ENCODE measurements around the gene NEU2.

Gene NEU2

GRCh38 chr2:233075141-233075965 lies 42.9 kb downstream of the NEU2 start:
- TF ChIP-seq CTCF (IDR thresholded peaks at IDR 0.05; ENCODE audit: insufficient read depth, low read length, poor library complexity, severe bottlenecking): no peak
- H3K4me3 ChIP-seq (replicated peaks; ENCODE audit: low read depth, low read length): peak overlapping the region; percentile 16; the same call in 1 of the 2 replicates
- H3K36me3 ChIP-seq (ENCODE audit: control insufficient read depth, insufficient read depth, low read length): peaks cover 14% of the 10 kb centered on the region
- no peaks in the 10 kb centered on the region for H3K27me3 ChIP-seq (replicated peaks; ENCODE audit: control insufficient read depth, insufficient read depth, low read length)
- no peak for DNase-seq (ENCODE audit: extremely low read depth, insufficient read length)

- peak; percentile 61 for DNase-seq (ENCODE audit: extremely low read depth, insufficient read length)
- TF ChIP-seq CTCF (IDR thresholded peaks at IDR 0.05; ENCODE audit: insufficient read depth, low read length, poor library complexity, severe bottlenecking): no peak
- H3K27me3 ChIP-seq (replicated peaks; ENCODE audit: control insufficient read depth, insufficient read depth, low read length): no peaks in the 10 kb centered on the region
- H3K4me3 ChIP-seq (replicated peaks; ENCODE audit: low read depth, low read length): no peak overlapping the region; the same call in 1 of the 2 replicates
- H3K36me3 ChIP-seq (ENCODE audit: control insufficient read depth, insufficient read depth, low read length): peaks cover 20% of the 10 kb centered on the region
These were observed 43.5 kb downstream of the NEU2 start for GRCh38 chr2:233075966-233076339.

- H3K27me3 ChIP-seq (replicated peaks; ENCODE audit: control insufficient read depth, insufficient read depth, low read length): no peaks in the 10 kb centered on the region
- DNase-seq (ENCODE audit: extremely low read depth, insufficient read length): no peak
- H3K36me3 ChIP-seq (ENCODE audit: control insufficient read depth, insufficient read depth, low read length): peaks cover 23% of the 10 kb centered on the region
- no peak overlapping the region for H3K4me3 ChIP-seq (replicated peaks; ENCODE audit: low read depth, low read length)
- TF ChIP-seq CTCF (IDR thresholded peaks at IDR 0.05; ENCODE audit: insufficient read depth, low read length, poor library complexity, severe bottlenecking): no peak
These were observed 44.3 kb downstream of the NEU2 start for GRCh38 chr2:233076749-233077148.

GRCh38 chr2:233079473-233079877 lies 47.0 kb downstream of the NEU2 start:
- TF ChIP-seq CTCF (IDR thresholded peaks at IDR 0.05; ENCODE audit: insufficient read depth, low read length, poor library complexity, severe bottlenecking): no peak
- no peak overlapping the region for H3K4me3 ChIP-seq (replicated peaks; ENCODE audit: low read depth, low read length)
- peaks cover 23% of the 10 kb centered on the region for H3K36me3 ChIP-seq (ENCODE audit: control insufficient read depth, insufficient read depth, low read length)
- peak; percentile 72 for DNase-seq (ENCODE audit: extremely low read depth, insufficient read length)
- H3K27me3 ChIP-seq (replicated peaks; ENCODE audit: control insufficient read depth, insufficient read depth, low read length): no peaks in the 10 kb centered on the region

- Histone ChIP-seq H3K36me3 (ENCODE audit: control insufficient read depth, insufficient read depth, low read length) (peaks cover 23% of the 10 kb centered on the region), H3K4me3 (replicated peaks; ENCODE audit: low read depth, low read length) (peak overlapping the region; percentile 11; the same call in 1 of the 2 replicates), H3K27me3 (replicated peaks; ENCODE audit: control insufficient read depth, insufficient read depth, low read length) (no peaks in the 10 kb centered on the region)
- no peak for DNase-seq (ENCODE audit: extremely low read depth, insufficient read length)
- TF ChIP-seq CTCF (IDR thresholded peaks at IDR 0.05; ENCODE audit: insufficient read depth, low read length, poor library complexity, severe bottlenecking): no peak
These were observed 47.7 kb downstream of the NEU2 start for GRCh38 chr2:233079953-233080835.

Data from GM06990 (cell line).